T-helper 2 cell (primary cell): ENCODE measurements around the gene RAB11FIP4.

ENCODE experiments used
- DNase-seq, 5 experiments: peaks; one replicate each; pipeline versions ENCODE4 v3.0.0 to v3.0.0-alpha.2; 2012 to 2022

RAB11FIP4 gene

DNA sequence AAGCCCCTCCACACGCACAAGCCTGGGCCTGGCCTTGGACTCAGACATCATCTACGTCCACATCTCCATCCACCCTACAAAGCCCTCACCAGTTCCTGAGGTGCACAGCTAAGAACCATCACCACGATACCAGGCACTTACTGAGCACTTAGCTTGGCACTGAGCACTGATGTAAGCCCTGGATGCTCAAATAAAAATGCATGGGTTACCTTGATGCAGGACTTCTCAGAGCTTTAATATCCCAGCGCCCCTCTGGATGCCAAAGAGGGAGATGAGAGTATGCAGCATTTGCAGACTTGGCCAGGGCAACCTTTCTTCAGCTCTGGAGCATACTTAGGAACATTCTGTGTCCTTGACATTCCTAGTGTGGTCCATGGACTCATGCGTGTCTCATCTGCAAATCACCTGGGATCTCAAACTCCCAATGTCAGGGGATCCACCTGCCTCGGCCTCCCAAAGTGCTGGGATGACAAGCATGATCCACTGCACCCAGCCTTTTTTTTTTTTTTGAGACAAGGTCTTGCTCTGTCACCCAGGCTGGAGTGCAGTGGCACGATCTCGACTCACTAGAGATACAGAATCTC, 69.8 kb downstream of the RAB11FIP4 start:
- no peak for DNase-seq

DNA sequence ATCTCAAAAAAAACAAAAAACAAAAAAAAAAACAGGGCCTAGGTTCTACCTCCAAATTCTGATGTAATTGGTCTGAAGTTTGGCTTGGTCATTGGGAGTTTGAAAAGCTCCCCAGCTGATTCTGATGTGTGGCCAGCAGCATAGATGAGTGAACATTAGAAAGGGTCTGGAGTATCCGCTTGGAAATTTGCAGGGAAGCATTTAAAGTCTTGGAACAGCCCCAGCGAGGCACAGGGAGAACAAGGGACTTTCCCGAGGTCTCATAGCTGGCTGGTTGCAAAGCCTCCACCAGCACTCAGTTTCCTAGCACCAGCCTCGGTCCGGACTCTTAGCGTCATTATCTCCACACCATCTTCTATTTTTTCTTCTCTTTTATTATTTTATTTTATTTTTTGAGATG, 70.8 kb downstream of the RAB11FIP4 start:
- no peak for DNase-seq

DNA sequence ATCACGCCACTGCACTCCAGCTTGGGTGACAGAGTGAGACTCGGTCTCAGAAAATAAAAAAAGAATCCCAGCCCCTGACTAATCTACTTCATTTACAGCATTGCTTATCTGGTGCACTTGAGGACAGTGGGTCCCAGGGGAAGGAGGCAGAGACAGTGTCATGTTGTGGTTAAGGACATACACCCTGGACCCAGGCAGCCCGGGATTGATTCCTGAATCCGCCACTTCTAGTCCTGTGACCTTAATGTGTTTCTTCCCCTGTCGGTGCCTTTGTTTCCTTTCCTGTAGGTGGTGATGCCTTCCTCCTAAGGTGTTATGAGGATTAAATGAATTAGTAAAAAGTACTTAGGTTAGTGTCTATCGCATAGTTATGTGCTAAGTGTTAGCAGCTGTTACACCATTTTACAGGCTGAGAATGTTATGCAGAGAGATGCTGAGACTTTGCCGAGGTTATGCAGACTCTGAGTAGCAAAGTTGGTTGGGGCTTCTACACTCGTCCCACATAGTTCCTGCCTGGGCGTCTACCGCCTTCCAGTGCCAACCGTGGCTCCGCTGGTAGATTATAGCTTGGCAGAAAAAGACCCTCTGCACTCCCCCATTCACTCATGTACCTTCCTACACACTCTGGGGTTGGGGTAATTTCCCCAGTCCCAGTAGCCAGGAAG, 74.8 kb downstream of the RAB11FIP4 start:
- DNase-seq = no peak

DNA sequence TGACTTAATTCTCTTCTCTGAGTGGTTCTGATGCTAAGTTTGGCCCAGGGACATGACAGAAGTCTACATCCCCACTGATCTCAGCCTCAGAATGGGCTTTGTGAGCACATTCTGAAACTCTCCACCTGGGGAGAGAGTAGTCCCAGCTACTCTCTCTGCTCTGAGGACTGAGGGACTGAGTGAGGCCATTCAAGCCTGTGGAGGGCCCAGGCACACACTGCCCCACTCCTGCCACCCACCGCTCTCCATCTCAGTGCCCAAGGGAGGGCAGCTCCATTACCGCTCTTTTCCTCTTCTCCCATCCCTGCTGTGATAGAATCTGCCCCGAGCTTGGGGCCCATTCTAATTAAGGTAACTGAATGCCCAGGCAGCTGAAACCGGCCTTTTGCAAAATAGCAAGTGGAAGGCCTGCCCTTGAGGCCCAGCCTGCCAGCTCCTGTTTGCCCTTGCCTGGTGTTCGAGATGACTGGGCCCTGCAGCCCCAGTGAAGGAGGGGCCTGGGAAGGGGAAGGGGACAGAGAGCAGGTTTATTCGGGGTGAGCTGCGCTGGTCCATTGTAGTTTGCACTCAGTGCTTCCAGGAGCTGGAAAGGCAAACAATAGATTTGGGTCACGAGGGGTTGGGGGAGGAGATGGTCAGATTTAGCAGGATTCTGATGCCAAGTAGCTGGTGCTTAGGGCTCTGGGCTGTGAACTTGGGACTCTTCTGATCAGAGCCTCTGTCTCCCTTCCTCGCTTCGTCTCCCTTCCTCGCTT, 76.2 kb downstream of the RAB11FIP4 start:
- no peak for DNase-seq

DNA sequence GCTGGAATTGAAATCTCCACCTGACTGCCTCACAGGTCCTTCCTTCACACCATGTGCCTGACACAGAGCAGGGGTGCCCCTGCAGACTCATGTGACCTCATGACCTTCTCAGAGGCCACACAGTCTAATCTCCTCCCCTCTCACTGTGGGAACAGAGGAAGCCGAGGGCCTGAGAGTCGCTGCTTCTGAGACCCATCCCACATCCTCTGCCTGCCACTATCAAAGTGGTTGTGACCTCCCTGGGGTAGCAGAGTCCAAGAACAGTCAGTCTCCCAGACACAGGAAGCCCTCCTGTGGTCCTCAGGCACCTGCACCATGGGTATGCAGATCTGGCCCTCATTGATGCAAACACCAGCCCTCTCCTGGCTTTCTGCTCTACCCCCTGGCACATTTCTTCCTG, 78.5 kb downstream of the RAB11FIP4 start:
- peak in 1 of 5 experiments; percentile 37 for DNase-seq

DNA sequence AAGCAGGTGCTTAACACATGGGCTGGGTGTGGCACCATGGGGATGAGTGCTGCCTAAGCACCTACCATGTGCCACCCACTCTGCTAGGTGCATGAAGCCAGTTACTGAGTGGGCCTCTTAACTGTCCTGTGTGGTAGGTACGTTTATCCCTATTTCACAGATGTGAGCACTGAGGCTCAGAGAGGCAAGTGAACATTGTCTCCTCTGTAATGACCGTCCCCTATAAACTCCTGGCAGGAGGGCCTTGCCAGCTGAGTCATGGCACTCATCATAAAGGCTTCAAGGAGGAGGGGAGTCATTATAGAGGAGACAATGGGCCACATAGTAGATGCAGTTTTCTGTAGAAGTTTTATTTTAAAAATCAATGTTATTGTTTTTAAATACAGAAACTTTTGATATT, 79.1 kb downstream of the RAB11FIP4 start:
- DNase-seq = no peak

DNA sequence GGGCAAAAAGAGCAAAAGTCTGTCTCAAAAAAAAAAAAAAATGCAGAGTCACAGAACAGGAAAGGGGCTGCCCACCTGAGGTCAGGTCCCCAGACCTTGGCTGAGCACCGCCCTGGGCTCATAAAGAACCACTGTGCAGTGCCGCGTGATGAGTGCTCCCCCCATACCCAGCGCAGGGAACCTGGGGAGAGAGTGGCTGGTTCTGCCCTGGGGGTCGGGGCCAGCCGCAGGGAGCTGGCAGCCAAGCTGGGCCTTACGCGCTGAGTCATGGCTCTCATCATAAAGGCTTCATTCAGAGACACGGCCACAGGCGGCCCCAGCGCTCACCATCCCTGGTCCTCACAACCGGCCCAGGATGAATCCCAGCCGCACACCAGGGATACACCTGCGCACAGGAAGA, 80.7 kb downstream of the RAB11FIP4 start:
- no peak for DNase-seq

DNA sequence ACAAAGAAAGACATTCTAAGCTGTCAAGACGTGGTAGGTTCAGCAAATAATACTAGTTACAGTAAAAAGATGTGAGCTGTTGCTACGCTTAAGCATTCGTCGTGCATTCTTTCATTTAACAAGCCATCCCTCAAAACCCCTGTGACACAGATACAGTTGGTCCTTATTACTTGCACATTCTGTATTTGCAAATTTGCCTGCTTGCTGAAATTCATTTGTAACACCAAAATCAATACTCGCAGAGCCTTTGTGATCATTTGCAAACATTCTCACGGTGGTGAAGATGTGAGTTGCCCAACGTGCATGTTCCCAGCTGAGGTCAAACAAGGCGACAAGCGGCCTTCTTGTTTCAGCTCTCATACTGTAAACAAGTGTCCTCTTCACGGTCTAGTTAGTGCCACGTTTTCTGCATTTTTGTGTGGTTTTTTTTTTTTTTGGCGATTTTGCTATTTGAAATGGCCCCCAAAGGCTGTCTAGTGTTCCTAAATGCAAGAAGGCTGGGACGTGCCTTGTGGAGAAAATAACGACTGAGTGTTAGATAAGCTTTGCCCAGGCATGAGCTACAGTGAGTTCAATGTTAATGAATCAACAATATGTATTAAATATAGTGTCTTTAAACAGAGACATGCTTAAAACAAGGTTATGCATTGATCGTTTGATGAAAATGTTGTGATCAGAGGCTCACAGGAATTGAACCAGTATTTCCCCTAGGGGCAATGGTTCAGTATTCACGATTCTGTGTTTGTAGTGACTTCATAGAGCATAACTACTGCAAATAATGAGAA, 84.1 kb downstream of the RAB11FIP4 start:
- no peak for DNase-seq

DNA sequence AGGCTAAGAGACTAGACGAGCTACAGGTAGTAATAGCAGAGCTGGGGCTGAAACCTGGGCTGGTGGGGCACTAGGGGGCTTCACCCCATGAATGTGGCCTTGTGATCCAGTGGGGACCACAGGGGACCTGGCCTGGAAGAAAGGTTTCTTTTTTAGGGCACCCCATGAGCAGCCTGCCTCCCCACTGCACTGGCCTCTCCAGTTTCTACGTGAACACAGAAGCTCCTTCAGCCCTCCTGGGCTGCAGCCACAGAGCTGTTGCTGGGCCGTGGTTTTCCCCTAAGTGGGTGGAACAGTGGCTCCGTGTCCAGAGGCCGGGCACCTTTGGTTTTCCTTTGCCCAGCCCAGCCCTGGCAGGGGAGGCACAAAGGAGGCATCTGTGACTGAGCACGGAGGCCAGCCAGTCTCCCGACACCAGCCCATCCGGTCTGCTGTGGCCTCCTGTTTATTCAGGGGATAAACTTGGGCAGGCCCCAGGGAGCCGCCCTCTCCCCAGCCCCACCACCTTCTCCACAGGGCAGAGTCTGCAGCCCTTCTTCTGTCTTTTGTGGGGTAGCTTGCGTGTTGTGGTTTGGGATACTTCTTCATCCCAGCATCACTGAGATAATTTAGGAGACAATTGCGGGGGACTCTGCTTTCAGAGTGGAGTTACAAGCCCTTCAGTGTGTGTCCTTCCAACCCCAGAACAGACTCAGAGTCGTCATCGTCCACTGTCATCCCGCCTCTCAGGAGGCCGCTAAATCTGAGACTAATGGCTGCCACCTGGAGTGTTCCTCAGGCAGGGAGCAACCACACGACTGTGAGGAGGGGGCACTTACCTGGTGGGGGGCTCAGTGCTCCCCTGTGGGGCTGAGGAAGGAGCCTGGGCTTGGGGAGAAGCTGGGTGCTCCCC, 85.3 kb downstream of the RAB11FIP4 start:
- no peak for DNase-seq

DNA sequence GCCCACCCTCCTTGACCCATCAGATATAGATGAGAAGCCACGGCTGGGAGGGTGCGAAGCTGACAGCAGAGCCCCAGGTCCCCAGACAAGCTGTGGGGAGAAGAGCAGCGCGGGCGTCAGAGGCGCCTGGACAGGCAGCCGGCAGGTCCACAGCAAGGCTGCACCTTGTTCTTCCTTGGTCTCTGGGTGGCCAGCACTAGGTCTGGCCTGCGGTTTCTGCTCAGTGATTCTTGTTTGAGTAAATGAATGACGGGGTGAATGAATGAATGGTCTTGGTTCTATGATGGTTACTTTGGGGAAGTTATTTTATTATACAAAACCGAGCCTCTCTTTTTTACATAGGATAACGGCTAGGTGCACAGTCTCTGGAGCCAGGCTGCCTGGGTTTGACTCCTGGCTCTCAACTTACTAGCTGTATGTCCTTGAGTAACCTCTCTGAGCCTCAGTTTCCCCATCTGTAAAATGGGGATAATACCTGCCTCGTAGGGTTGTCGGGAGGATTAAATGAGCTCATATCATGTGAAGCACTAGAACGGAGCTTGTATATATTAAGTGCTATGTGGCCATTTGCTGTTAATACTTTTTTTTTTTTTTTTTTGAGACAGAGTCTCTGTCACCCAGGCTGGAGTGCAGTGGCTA, 86.1 kb downstream of the RAB11FIP4 start:
- DNase-seq = no peak

DNA sequence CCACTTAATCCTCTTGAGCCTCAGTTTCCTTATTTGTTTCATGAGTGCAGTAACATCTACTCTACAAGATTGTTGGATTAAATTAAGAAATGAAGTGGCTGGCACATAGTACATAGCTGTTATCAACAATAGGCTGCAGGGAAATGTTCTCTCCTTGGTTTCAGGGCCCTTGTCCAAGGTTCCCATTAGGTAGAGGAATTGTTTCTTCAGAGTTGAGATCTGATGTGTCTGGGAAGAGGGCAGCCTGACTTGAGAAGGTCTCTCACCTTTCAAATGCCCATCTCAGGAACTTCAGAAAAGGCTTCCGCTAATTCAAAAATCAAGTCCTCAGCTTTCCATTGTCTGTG, 87.6 kb downstream of the RAB11FIP4 start:
- DNase-seq = no peak

DNA sequence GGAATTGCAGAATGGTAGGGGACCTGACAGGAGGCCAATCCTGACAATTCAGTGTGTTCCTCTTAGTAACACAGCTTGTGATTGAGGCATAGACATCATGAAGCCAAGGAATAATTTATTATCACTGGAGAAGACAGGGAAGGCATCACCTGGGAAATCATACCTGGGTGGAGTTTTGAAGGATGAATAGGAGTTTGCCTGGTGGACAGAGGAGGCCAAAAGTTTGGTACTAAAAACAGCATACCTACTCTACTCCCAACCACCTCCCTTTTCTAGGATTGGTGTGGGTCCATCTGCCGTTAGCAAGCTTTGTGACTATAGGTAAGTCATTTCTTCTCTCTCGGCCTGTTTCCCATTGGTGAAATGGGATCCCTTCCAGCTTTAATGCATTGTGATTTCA, 88.0 kb downstream of the RAB11FIP4 start:
- no peak for DNase-seq

DNA sequence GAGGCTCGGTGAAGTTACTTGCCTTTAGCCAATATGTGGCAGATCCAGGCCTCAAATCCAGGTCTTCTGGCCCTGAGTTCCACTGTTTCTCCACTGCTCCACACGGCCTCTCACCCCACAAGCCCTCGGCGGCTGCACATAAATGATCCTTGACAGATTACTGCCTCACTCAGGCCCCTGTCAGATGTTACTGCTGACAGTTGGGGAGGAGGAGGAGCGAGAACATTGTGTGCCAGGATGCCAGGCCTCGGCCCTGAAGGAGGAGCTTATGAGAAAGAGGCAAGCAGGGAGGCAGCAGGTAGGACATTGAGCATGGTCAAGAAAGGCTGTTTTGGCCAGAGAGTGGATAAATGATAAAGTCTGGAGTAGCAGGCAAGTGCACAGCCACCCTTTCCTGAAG, 88.6 kb downstream of the RAB11FIP4 start:
- DNase-seq = no peak

DNA sequence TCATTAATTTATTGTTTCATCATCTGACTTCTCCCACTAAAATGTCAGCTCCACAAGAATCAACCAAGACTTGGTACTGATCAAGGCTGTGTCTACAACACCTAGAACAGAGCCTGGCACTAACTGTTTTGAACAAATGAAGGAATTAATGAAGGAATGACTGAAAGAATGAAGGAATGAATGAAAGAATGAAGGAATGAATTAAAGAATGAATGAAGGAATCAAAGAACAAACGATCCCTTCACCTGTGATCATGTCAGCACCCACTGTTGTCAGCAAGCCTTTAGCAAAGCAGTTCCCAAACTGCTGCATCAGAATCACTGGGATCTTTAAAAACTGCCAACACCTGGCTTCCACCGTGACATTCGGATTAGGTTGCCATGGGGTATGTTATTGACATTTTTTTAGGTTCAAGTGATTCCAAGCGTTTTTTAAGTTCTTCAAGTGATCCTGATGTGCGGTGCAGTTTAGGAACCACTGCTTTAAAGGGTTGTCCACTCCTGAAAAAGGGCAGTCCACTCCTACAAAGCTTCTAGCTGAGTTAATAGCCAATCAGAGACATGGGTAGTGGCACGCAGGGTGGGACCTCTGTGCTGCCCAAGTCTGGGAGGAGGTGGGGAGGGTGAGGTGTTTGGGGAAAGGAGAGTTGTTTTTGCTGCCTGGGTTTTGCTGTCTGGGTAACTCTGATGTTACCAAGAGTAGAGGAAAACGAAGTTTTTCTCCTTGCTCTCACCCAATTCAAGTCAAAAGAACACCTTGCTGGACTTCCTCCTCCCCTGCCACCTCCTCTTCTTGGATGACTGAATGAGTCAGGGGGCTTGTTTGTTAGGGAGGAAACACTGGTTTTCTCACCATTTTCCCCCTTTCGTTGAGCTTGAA, 89.7 kb downstream of the RAB11FIP4 start:
- no peak for DNase-seq

DNA sequence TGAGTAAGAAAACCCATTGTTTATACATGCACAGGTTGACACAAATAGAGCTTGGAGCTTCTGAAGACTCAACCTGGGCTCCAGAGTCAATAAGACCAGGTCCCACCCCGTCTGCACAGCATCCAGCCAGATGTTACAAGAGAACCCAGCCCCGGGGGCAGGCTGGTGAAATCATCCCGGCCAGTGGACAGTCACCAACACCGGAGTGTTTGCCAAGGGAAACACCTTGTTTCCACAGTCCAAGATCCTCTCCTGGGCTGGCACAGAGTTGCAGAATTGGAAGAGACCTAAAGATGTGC, 90.3 kb downstream of the RAB11FIP4 start:
- no peak for DNase-seq

DNA sequence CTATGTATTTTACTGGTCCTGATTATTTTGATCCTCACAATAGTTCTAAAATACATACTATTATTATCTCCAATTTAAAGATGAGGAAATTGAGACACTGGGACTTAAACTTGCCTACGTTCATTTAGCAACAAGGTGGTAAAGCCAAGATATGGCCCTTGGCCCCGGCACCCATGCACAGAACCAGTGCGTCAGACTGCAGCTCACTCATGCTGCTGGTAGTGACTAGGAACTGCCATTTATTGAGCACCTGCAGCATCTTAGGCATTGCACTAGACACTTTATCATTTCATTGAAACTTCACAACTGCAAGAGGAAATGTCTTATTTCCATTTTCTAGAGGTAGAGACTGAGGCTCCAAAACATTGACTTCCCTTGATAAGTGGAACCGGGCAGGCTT, 93.3 kb downstream of the RAB11FIP4 start:
- DNase-seq = no peak

DNA sequence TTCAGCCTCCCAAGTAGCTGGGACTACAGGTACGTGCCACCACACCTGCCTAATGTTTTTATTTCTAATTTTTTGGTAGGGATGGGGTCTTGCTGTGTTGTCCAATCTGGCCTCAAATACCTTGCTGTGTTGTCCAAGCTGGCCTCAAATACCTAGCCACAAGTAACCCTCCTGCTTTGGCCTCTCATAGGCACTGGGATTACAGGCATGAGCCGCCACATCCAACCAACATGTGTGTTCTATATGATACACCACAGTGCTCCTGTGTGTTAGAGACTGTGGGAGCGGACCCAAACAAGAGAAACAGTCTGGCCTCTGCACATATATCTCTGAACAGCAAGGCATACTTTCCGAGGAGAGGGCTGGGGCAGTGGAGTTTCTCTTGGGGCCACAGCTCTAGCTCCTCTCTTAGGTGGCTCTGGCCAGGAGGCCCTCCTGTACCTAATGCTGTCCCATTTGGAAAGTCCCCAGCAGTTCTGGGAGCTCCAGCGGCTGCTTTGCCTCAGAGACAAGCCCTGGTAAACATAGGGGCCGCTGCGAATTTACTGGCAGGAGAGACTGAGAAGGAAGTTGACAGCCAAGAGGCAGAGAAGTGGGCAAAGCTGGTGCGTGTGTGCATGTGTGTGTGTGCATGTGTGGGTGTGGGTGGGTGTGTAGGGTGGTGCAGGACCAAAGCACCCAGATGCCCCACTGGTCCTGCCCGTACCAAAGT, 95.0 kb downstream of the RAB11FIP4 start:
- no peak for DNase-seq

DNA sequence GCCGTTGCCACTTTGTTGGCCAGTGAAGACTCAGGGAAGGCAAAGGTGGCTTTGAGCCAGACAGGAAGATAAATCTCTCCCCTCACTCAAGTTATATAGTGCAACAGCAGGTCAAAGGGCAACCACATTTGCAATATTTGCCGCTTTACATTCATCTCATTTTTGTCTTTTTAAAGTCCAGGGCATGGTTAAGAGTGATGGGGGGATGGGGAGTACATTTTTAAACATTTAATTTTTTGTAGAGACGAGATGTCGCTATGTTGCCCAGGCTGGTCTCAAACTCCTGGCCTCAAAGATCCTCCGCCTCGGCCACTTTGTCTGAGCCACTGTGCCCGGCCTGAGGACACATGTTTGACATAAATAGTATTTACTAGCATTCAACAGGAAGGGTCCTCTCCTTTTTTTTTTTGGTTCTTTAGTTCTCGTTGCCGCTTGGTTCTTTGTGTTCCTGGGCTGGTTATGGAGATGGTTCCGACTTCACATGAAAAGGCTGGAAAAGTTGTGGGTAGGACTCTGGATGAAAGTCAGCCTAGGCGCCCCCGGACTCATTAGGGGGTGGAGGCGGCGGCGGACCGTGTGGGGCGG, 95.7 kb downstream of the RAB11FIP4 start:
- DNase-seq = no peak

DNA sequence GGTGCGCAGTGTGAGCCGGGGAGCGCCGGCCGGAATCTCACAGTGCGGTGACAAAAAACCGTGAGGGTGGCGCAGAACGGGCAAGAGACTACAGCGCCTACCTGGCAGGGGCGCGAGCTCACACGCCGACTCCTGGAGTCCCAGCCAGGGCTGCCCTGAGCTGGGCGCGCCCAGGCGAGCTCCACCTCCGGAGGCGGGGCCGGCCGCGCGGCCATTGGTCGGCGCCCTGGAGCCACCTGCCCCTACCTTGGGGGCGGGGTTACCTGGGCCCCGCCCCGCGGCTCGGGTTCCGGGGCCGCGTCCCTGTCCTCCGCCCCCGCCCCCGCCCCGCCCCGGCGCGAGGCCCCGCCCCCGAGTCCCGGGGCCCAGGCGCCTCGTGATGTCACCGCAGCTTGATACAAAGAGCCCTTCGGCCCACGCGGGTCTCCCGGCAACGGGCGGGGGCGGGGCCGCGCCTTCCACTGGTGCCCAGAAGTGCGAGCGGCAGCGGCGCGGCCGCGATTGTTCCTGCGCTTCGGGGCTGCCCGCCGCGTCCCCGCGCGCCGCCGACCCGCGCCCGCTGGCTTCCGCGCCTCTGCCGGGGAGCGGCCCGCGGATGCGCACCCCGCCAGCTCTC, 96.3 kb downstream of the RAB11FIP4 start:
- DNase-seq = peak; percentile 91 to 96 (median 92)
